HG03066 (cell line): Measurements from ENCODE around the gene MTMR3.
"Not testable (repeated sequence)": the region's sequence is repeated elsewhere in the genome, so short reads cannot be mapped to it uniquely, and the experiment has no call there.

Source experiments
- ATAC-seq: cut with Tn5 transposase; IDR thresholded peaks from one replicate; pipeline ENCODE4 v1.9.1; 2021; ENCODE audit warnings: low read depth; ENCODE audit not compliant: unreplicated experiment

MTMR3 gene

DNA sequence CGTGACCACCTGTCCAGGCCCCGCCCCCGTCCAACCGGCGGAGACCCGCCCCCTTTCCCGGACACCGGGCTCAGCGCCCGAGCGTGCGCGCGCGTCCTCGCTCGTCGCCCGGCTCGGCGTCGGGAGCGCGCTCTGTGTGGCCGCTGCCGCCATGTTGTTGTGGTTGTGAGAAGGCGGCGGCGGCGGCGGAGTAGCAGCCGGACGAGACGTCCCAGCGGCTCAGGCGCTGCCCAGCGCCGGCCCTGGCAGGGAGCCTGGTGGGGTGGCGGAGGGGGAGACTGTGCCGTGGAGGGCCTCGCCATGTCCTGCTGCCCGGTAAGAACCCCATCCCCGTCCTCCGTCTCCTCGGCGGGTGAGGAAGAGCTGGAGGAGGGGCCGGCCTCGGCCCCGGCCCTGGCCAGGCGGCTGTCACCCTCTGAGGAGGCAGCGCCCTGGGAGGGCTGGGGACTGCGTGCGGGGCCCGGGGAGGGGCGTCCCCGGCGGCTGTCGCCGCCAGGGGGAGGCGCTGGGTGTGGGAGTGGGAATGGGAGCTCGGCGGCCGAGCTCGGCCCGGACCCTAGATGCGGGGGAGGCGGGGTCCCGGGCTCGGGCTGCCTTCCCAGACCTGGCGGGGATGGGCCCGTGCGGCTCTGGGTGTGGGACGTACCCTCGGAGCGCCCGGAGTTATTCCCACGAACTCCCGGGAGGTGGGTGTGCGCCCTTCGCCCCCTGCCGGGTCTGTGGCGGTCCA, at the start of gene MTMR3:
Gene MTMR3, plus strand, starts transcription at position 130 of the 730 bp plus-strand sequence. CDS start 87,886 bp downstream, outside the sequence.
- ATAC-seq, result peak; percentile 63

DNA sequence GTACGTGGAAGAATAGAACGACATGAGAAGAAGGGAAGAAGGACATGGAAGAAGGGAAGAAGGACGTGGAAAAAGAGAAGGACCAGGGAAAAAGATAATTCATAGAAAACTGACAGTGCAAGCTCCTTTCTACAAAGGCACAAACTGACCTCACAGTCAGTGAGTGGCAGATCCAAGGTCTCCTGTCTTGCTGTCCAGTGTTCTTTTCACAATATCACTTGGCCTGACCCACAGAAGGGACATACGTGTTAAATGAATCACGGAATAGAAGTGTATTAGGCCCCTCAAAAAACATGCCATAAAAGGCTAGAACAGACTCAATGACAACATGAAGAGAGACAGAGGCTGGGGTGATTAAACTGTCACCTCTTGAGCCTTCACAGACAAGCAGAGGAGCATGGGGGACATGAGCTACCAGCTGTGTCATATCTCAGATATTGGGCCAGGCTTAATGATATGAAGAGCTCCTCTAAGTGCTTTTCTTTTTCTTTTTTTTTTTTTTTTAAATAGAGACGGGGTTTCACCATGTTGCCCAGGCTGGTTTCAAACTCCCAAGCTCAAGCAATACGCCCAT, 49.5 kb upstream of the MTMR3 start:
- no peak for ATAC-seq

DNA sequence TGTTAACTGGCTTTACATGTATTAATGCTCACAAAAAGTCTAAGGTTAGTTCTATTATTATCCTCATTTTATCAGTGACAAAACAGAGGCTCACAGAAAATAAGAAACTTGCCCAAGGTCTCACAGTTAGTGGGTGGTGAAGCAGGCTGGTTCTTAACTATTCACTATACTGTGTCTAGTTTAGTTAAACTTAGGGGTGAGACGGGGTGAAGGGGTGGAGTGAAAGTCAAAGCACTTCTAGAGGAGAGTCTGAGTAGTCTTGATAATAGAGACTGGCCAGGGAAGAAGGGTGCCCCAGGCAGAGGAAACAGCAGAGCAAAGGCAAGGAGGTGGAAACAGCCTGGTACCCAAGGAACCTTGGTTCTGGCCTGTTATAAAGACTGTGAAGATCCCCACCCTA, 48.9 kb upstream of the MTMR3 start:
- ATAC-seq, result no peak

- not testable (repeated sequence) for ATAC-seq
Measured at GRCh38 chr22:29836791-29837370, 46.1 kb upstream of the MTMR3 start.

DNA sequence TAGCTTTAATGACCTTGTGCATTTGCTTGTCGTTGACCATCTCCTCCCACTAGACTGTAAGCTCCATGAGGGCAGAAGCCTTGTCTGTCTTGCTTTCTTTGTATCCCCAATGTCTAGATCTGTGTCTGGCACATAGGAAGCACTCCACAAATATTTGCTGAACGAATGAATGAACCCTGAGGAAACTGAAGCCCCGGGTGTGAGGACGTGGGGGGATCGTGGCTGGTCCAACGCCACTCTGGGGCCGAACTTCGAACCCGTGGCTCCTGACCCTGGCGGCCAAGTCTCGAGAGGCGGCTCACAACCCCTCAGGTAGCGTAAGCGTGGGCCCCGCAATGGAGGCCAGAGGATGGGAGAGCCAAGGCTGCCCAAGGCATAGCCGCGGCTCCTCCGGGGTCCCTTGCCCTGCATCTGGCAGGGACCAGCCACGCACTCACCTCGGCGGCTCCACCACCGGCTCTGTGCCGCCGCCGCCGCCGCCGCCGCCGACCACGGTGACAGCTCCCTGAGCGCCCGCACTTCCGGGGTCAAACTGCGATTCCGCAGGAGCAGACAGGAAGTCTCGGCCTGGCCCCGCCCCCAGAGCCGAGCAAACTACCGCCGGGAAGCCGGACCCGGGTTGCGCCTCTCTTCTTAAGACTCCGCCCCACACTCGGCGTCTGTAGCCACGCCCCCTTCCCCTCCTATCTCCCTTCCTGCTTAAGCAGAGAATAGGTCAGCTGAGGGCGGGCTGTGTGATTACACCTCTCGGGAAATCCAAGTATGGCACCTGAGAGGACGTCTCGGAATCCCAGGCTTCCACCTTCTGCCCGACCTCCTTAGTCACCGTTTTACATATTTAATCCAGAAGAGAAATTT, 45.0 kb upstream of the MTMR3 start, which contains the start of gene ASCC2:
Gene ASCC2, minus strand, starts transcription at position 534 of the 858 bp plus-strand sequence. CDS start 5,949 bp downstream, outside the sequence.
- ATAC-seq, result peak; percentile 98

DNA sequence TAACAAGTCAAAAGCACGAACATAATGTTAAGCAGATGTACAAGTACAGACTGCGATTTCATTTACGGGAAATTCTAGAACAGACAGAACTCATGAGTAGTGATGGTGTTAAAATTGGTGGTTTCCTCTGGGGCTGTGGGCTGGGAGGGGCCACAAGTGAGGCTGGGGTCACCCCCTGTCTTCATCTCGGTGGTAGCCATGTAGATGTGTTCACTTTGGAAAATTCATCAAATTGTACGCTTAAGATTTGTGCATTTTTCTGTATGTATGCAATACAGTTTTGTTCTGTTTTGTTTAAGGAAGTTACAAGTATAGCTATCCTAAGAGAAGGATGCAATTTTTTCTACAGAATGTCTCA, 44.4 kb upstream of the MTMR3 start:
- ATAC-seq, result no peak

DNA sequence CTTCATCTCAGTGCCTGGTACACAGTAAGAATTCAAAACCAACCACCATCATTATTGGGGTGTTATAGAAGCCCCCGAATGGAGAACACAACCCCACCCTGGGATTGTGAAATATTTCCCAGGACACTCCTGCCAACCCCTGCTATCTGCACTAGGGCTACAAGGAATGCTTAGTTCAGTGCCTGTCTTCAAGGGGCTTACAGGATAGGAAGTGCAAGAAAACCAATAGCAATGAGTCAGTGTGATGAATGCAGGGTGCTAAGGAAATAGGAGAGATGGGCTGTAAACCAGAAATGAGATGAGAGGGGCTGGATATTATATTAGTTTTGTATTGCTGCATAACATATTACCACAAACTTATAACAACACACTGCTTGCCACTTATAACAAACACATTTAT, 43.9 kb upstream of the MTMR3 start:
- no peak for ATAC-seq

DNA sequence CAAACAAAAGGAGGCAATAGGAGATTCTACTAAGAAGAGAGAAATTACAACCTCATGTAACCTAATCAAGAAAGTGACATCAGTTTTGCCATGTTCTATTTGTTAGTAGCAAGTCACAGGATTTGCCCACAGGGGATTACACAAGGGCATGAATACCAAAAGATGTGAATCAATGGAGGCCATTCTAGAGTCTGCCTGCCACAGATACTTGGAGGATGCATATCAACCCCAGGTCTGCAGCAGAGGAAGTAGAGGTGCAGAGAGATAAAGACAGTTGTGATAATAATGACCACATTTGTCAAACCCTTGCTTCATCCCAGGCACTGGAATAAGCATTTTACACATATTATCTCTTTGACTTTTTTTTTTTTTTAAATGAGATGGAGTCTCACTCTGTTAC, 42.5 kb upstream of the MTMR3 start:
- no peak for ATAC-seq

- ATAC-seq, result no peak
Measured at GRCh38 chr22:29842172-29842571, 40.8 kb upstream of the MTMR3 start.

DNA sequence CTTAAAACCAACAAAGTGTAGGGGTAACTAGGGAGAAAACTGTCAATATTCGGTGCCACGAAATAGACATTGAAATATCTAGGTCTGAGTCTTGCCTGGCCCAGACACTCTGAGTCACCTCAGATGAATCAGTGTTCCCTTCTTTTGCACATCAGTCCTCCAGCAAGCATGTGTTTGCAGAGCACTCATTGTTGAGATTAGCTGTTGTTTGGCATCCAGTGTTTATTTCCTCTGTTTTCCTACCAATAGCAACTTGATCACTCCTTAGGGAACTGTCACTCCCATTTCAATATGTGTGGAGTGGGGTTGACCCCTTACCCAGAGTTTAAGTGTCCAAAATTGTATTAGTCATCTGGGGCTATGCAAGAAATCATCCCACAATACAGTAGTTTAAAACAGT, 40.2 kb upstream of the MTMR3 start:
- no peak for ATAC-seq

- no peak for ATAC-seq
Measured at GRCh38 chr22:29846290-29846689, 36.7 kb upstream of the MTMR3 start.

- no peak for ATAC-seq
Measured at GRCh38 chr22:29848111-29848510, 34.9 kb upstream of the MTMR3 start.

GRCh38 chr22:29854432-29854831, 28.5 kb upstream of the MTMR3 start:
- no peak for ATAC-seq

DNA sequence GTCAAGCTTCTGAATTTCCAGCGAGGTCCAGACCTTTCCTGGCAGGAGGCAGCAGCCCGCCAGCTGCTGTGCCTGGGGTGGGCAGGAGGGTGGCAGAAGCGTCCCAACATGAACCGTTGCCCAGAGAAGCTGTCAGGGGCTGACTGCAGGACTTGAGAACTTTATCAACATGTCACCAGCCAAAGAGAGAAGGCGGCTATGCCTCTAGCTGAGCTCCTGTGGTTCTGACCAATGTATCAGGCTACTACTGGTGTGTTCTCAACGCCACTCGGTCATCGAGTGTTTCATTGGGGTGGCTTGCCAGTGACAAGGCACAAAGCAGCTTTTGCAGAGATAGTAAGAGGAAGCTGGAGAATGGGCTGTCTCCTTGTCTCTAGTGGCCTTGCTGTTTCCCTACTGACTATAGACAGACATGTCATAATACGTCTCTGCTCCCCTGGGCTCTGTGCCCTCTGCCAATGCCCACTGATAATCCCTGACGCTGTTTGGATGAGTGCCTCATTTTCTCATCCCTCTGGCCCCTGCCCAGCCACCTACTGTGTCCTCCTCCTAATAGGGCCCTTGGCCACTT, 27.3 kb upstream of the MTMR3 start:
- no peak for ATAC-seq

DNA sequence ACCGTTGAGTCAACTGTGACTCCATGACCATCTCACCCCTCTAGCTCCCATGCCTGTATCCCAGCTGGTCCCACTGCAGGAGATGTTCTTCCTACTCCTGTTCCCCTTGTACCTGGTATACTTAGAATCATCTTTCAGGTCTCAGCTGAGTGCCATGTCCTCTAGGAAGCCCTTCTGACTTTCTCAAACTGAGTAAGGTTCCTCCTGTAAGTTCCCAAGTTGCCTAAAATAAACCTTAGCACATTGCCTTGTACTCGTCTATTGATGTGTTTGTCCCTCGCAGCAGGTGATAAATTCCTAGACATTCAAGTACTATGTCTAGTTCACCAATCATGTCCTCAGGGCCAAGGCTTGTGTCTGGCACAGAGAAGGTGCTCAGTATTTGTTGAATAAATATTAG, 26.5 kb upstream of the MTMR3 start:
- ATAC-seq, result no peak

- ATAC-seq, result not testable (repeated sequence)
Measured at GRCh38 chr22:29859030-29859429, 23.9 kb upstream of the MTMR3 start.

GRCh38 chr22:29860006-29860766, 22.8 kb upstream of the MTMR3 start:
- no peak for ATAC-seq

GRCh38 chr22:29861672-29862297, 21.2 kb upstream of the MTMR3 start:
- ATAC-seq, result no peak

DNA sequence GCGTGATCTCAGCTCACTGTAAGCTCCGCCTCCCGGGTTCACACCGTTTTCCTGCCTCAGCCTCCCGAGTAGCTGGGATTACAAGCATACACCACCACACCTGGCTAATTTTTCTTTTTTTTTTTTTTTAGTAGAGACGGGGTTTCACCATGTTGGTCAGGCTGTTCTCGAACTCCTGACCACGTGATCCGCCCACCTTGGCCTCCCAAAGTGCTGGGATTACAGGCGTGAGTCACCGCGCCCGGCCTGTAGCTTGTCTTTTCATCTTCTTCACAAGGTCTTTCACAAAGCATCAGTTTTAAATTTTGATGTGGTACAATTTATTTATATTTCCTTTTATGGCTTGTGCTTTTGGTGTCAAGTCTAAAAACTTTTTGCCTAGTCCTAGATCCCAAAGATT, 17.4 kb upstream of the MTMR3 start:
- ATAC-seq, result not testable (repeated sequence)

DNA sequence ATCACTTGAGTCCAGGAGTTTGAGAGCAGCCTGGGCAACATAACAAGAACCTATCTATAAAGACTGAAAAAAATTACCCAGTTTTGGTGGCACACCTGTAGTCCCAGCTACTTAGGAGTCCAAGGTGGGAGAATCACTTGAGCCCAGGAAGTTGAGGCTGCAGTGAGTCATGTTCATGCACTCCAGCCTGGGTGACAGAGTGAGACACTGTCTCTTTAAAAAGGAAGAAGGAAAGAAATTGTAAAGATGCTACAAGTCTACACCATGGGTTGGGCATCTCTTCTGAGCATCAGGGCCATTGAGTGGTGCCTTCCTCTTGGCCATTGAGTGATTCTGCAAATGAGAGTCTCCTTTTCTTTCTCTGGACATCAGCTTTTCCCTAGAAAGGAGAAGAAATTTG, 15.7 kb upstream of the MTMR3 start:
- no peak for ATAC-seq
